Suppressor macrophage (primary cell): ENCODE data around the gene BRSK2.

Source experiments
- DNase-seq, 4 experiments: peaks; one replicate each; pipeline ENCODE4 v3.0.0-alpha.2; 2020 to 2022

BRSK2 gene

GRCh38 chr11:1438261-1438966 is 48.7 kb downstream of the BRSK2 start:
- DNase-seq = no peak

GRCh38 chr11:1438967-1439330 is 49.2 kb downstream of the BRSK2 start:
- DNase-seq = no peak

GRCh38 chr11:1439341-1439740 is 49.6 kb downstream of the BRSK2 start:
- DNase-seq = no peak

- no peak for DNase-seq
Measured at GRCh38 chr11:1440066-1440465, 50.3 kb downstream of the BRSK2 start.

GRCh38 chr11:1440496-1440895 is 50.8 kb downstream of the BRSK2 start:
- no peak for DNase-seq

- no peak for DNase-seq
Measured at GRCh38 chr11:1442163-1442562, 52.4 kb downstream of the BRSK2 start.

- DNase-seq = no peak
Measured at GRCh38 chr11:1442807-1443366, 53.2 kb downstream of the BRSK2 start.

- DNase-seq = no peak
Measured at GRCh38 chr11:1443737-1444136, 54.0 kb downstream of the BRSK2 start.

GRCh38 chr11:1444321-1444720 is 54.6 kb downstream of the BRSK2 start:
- DNase-seq = no peak

GRCh38 chr11:1444823-1445422 is 55.2 kb downstream of the BRSK2 start:
- DNase-seq = no peak

GRCh38 chr11:1445741-1446445 is 56.2 kb downstream of the BRSK2 start:
- no peak for DNase-seq

- no peak for DNase-seq
Measured at GRCh38 chr11:1446623-1447022, 56.9 kb downstream of the BRSK2 start.

GRCh38 chr11:1447845-1448825 is 58.4 kb downstream of the BRSK2 start:
- peak in 1 of 4 experiments; percentile 15 for DNase-seq

- DNase-seq = peak in 2 of 4 experiments; percentile 26 to 29
Measured at GRCh38 chr11:1448882-1449281, 59.1 kb downstream of the BRSK2 start.

- no peak for DNase-seq
Measured at GRCh38 chr11:1449490-1450243, 59.9 kb downstream of the BRSK2 start.

GRCh38 chr11:1450344-1450875 is 60.7 kb downstream of the BRSK2 start:
- DNase-seq = no peak

GRCh38 chr11:1450949-1451710 is 61.4 kb downstream of the BRSK2 start:
- DNase-seq = no peak

GRCh38 chr11:1451781-1452470 is 62.2 kb downstream of the BRSK2 start:
- no peak for DNase-seq

GRCh38 chr11:1452744-1453143 is 63.0 kb downstream of the BRSK2 start:
- DNase-seq = no peak

- DNase-seq = peak in 1 of 4 experiments; percentile 32
Measured at GRCh38 chr11:1453611-1454034, 63.9 kb downstream of the BRSK2 start.
